Measurements from ENCODE around the gene CLIC4. TPM values are rescaled to one million over a fixed set of nuclear protein-coding genes. Genes with fewer than 3 reads are reported as not detected.

Gene CLIC4
- total and polyA plus RNA-seq, 2 of the 8 experiments (the other 6 are each of a cell fraction or from before 2014, with no cell fraction given), result 77.5 to 293 TPM

GRCh38 chr1:24778141-24778540, 32.9 kb downstream of the CLIC4 start (continued):
- TF ChIP-seq CHD7 (IDR thresholded peaks at IDR 0.05; ENCODE audit: insufficient replicate concordance, low read length) (no peak), CBX5 (IDR thresholded peaks at IDR 0.05; ENCODE audit: low read depth, low read length) (no peak), RXRA (IDR thresholded peaks at IDR 0.05; ENCODE audit: insufficient read depth, low read depth, low read length) (no peak), CTCF (IDR thresholded peaks at IDR 0.05; ENCODE audit: control extremely low read depth in 1 of 3, insufficient read depth in 1 of 3, low read depth in 1 of 3, low read length in 3 of 3) (no peak)
